ENCODE results near the gene SCN2B.

DNA sequence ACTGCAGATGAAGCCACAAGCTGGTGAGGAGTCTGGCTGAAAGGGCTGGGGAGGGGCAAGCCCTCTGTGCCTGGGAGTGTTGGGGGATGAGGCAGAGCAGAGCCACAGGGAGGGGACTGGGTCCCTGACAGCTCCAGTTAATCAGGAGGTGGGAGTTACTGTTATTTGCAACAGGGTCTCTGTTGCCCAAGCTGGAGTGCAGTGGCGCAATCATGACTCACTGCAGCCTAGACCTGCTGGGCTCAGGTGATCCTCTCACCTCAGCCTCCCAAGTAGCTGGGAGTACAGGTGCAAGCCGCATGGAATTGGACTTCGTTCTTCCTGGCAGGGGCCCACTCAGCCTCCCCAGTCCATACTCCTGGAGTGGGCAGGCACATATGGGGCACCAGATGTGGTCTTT is 7.7 kb downstream of the SCN2B start:
- TF ChIP-seq ZNF121 (tag by site-specific recombination; IDR thresholded peaks at IDR 0.05) (no peak), ZEB2 (tag by site-specific recombination; IDR thresholded peaks at IDR 0.05) (no peak), ZNF37A (tag by site-specific recombination; IDR thresholded peaks at IDR 0.05) (no peak), TCF7L2 (IDR thresholded peaks at IDR 0.05; ENCODE audit: borderline replicate concordance, low read depth, low read length) (no peak), ZBTB17 (tag by site-specific recombination; IDR thresholded peaks at IDR 0.05) (no peak), ZBTB1 (tag by site-specific recombination; IDR thresholded peaks at IDR 0.05) (no peak), REPIN1 (tag by site-specific recombination; IDR thresholded peaks at IDR 0.05; ENCODE audit: low read depth) (no peak), PRDM1 (tag by site-specific recombination; IDR thresholded peaks at IDR 0.05) (no peak), ZNF274 (IDR thresholded peaks at IDR 0.05; ENCODE audit: low read length) (no peak), ZNF274 (tag by site-specific recombination; IDR thresholded peaks at IDR 0.05; ENCODE audit: borderline replicate concordance) (no peak), SP3 (tag by site-specific recombination; IDR thresholded peaks at IDR 0.05) (no peak)
- TF ChIP-seq, protein P1, sequence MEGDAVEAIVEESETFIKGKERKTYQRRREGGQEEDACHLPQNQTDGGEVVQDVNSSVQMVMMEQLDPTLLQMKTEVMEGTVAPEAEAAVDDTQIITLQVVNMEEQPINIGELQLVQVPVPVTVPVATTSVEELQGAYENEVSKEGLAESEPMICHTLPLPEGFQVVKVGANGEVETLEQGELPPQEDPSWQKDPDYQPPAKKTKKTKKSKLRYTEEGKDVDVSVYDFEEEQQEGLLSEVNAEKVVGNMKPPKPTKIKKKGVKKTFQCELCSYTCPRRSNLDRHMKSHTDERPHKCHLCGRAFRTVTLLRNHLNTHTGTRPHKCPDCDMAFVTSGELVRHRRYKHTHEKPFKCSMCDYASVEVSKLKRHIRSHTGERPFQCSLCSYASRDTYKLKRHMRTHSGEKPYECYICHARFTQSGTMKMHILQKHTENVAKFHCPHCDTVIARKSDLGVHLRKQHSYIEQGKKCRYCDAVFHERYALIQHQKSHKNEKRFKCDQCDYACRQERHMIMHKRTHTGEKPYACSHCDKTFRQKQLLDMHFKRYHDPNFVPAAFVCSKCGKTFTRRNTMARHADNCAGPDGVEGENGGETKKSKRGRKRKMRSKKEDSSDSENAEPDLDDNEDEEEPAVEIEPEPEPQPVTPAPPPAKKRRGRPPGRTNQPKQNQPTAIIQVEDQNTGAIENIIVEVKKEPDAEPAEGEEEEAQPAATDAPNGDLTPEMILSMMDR (tag by site-specific recombination; IDR thresholded peaks at IDR 0.05): no peak
- TF ChIP-seq, protein P2, sequence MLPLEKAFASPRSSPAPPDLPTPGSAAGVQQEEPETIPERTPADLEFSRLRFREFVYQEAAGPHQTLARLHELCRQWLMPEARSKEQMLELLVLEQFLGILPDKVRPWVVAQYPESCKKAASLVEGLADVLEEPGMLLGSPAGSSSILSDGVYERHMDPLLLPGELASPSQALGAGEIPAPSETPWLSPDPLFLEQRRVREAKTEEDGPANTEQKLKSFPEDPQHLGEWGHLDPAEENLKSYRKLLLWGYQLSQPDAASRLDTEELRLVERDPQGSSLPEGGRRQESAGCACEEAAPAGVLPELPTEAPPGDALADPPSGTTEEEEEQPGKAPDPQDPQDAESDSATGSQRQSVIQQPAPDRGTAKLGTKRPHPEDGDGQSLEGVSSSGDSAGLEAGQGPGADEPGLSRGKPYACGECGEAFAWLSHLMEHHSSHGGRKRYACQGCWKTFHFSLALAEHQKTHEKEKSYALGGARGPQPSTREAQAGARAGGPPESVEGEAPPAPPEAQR (tag by site-specific recombination; IDR thresholded peaks at IDR 0.05): no peak
- TF ChIP-seq, protein P3, sequence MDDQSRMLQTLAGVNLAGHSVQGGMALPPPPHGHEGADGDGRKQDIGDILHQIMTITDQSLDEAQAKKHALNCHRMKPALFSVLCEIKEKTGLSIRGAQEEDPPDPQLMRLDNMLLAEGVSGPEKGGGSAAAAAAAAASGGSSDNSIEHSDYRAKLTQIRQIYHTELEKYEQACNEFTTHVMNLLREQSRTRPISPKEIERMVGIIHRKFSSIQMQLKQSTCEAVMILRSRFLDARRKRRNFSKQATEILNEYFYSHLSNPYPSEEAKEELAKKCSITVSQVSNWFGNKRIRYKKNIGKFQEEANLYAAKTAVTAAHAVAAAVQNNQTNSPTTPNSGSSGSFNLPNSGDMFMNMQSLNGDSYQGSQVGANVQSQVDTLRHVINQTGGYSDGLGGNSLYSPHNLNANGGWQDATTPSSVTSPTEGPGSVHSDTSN (CRISPR knock-in tag; IDR thresholded peaks at IDR 0.05): no peak
- TF ChIP-seq, protein P4, sequence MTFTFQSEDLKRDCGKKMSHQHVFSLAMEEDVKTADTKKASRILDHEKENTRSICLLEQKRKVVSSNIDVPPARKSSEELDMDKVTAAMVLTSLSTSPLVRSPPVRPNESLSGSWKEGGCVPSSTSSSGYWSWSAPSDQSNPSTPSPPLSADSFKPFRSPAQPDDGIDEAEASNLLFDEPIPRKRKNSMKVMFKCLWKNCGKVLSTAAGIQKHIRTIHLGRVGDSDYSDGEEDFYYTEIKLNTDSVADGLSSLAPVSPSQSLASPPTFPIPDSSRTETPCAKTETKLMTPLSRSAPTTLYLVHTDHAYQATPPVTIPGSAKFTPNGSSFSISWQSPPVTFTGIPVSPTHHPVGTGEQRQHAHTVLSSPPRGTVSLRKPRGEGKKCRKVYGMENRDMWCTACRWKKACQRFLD (tag by site-specific recombination; IDR thresholded peaks at IDR 0.05): no peak

Measured in HEK293 (cell line).